ENCODE measurements around the gene JAG1.

The JAG1 gene

DNA sequence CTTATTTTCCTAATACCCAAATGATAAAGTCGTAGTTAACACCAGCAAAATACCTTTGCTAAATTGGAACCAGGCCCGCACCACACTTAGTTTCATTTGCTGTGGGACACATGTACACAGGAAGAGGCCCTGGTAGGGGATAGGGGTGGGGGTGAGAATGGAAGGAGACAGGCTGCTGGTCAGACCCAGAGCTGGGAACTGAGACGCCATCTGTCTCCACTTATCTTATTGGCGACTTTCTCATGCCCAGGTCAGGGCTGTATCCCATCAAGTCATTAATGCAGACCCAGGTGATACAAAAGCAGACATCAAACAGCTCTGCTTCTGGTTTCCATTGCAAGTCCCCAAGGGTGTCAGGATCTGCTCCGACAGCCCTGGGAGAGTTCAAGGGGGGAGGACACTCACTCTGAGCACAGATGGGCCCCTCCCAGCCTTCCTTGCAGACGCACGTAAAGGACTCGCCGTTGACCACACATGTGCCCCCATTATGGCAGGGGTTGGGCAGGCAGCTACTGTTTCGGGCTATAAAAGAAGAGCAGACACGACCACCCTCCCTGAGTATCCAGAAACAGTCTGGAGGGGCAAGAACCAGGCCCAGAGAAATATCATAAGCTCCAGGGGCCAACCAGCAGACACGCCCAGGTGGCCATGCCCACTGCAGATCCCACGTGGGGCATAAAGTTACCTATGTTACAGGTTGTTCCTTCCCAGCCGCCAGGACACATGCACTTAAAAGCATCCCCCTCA lies 29.2 kb downstream of the JAG1 start:
- TF ChIP-seq, protein P1, sequence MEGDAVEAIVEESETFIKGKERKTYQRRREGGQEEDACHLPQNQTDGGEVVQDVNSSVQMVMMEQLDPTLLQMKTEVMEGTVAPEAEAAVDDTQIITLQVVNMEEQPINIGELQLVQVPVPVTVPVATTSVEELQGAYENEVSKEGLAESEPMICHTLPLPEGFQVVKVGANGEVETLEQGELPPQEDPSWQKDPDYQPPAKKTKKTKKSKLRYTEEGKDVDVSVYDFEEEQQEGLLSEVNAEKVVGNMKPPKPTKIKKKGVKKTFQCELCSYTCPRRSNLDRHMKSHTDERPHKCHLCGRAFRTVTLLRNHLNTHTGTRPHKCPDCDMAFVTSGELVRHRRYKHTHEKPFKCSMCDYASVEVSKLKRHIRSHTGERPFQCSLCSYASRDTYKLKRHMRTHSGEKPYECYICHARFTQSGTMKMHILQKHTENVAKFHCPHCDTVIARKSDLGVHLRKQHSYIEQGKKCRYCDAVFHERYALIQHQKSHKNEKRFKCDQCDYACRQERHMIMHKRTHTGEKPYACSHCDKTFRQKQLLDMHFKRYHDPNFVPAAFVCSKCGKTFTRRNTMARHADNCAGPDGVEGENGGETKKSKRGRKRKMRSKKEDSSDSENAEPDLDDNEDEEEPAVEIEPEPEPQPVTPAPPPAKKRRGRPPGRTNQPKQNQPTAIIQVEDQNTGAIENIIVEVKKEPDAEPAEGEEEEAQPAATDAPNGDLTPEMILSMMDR (IDR thresholded peaks at IDR 0.05), result no peak
- peak overlapping the region; percentile 99 for H3K27ac ChIP-seq
- intact Hi-C loops (cut with DNase I; ENCODE audit: low total_unique reads), result loop anchor here (5.0 kb wide), 1 partner anchor 87 kb away; no protein-coding TSS in a partner anchor

DNA sequence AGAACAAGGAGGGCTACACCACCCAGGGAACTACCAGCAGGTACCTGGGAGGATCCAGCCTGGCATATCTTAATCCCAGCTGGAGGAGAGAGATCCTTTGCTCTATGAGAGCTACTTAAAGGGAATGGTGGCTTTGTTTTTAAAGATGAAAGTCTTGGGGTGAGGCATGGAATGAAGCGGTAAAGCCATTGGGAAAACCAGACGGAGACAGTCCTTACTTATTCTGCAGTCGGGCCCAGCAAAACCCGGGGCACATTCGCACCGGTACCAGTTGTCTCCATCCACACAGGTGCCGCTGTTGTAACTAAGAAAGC lies 30.3 kb downstream of the JAG1 start:
- TF ChIP-seq, protein P1 (IDR thresholded peaks at IDR 0.05), result no peak

More for the DNA sequence above, 29.2 kb downstream of the JAG1 start:
- Histone ChIP-seq H3K36me3 (peaks cover 97 to 99% (median 98%) of the 10 kb centered on the region in 3 donors), H3K4me3 (no peak overlapping the region), H3K4me1 (peaks cover 0 to 100% (median 71%) of the 10 kb centered on the region in 4 donors), H3K9me3 (no peaks in the 10 kb centered on the region), H3K27me3 (no peaks in the 10 kb centered on the region)
- peak in 1 of 2 donors; percentile 16 for DNase-seq

DNA sequence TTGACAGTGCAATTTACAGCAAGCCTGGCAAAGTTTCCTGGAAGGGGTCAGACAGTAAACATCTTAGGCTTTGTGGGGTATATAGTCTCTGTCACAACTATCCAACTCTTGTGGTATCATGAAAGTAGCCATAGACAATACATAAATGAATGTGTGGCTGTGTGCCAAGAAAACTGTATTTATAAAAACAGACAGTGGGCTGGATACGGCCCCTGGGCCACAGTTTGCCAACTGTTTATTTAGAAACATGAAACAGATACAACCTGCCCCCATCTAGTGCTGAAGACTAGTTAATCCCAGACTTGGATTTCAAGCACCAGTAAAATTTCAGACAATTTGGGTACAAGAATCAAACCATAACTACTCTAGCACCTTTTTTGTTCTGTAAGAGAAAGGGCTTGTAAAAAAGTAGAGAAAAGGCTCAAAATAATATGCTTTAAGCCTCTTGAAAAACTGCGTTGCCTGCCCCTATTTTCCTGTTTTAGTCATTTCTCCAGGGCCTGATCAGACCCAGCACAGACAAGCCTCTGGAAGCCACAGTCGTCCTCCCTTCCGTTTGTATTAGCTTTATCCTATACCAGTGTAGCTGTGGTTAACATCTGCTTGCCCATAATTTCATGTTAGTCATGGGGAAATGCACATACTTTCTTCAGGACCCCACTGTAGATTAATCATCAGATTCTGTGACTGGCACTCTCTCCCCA lies 30.8 kb downstream of the JAG1 start:
- Histone ChIP-seq H3K4me3 (no peak overlapping the region), H3K27ac (peak overlapping the region; percentile 99), H3K4me1 (peaks cover 0 to 100% (median 59%) of the 10 kb centered on the region in 4 donors), H3K36me3 (peaks cover 87 to 90% (median 88%) of the 10 kb centered on the region in 3 donors), H3K9me3 (no peaks in the 10 kb centered on the region), H3K27me3 (no peaks in the 10 kb centered on the region)
- no peak for DNase-seq
- intact Hi-C loops (cut with DNase I; ENCODE audit: low total_unique reads), result no loop called here
- TF ChIP-seq, protein P1 (IDR thresholded peaks at IDR 0.05), result no peak

More for the DNA sequence above, 30.3 kb downstream of the JAG1 start:
- peak overlapping the region; percentile 99 for H3K27ac ChIP-seq
- no peaks in the 10 kb centered on the region for H3K9me3 ChIP-seq
- no peak for DNase-seq
- H3K36me3 ChIP-seq, result peaks cover 93 to 94% (median 94%) of the 10 kb centered on the region in 3 donors
- intact Hi-C loops (cut with DNase I; ENCODE audit: low total_unique reads), result no loop called here
- H3K4me1 ChIP-seq, result peaks cover 0 to 100% (median 62%) of the 10 kb centered on the region in 4 donors
- H3K27me3 ChIP-seq, result no peaks in the 10 kb centered on the region
- H3K4me3 ChIP-seq, result no peak overlapping the region

DNA sequence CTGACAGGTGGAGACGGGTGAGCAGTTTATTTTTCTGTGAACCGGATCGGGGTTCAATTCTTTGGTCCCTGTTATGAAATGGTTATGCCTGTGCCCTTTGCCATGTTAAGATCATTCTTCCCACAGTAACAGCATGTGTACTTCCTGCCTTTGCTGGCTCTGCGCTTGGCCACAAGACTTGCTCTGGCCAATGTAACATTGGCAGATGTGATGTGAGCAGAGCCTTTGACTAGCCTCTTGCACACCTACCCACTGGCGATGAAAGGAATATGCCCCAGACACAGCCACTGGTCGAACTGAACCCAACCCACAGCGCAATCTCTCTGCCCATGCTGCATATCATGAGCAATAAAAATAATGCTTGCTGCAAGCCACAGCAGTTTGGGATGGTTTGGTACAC lies 31.9 kb downstream of the JAG1 start:
- intact Hi-C loops (cut with DNase I; ENCODE audit: low total_unique reads), result no loop called here

DNA sequence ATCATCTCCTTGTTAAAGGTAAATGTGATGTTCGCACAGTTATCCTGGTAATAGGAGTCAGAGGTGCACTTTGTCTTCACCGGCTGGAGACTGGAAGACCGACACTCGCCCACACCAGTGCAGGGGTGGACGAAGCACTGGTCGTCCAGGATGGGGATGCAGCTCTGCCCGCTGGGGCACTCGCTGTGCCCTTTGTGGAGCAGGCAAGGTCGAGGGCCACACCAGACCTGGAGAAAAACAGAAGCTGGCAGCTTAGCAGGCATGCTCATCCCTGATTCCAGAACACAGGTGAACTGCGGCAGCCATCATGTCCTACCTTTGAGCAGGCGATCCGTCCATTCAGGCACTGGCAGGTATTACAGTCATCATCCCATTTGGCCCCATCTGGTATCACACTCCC lies 32.3 kb downstream of the JAG1 start:
- no peak for DNase-seq
- Histone ChIP-seq H3K4me1 (peaks cover 0 to 100% (median 60%) of the 10 kb centered on the region in 4 donors), H3K27me3 (no peaks in the 10 kb centered on the region), H3K9me3 (no peaks in the 10 kb centered on the region), H3K27ac (peak overlapping the region; percentile 99), H3K36me3 (peaks cover 72 to 84% (median 73%) of the 10 kb centered on the region in 3 donors), H3K4me3 (no peak overlapping the region)
- TF ChIP-seq, protein P1 (IDR thresholded peaks at IDR 0.05), result no peak
- intact Hi-C loops (cut with DNase I; ENCODE audit: low total_unique reads), result no loop called here

More for the DNA sequence above, 31.9 kb downstream of the JAG1 start:
- peak overlapping the region; percentile 99 for H3K27ac ChIP-seq
- peaks cover 76 to 88% (median 77%) of the 10 kb centered on the region in 3 donors for H3K36me3 ChIP-seq
- no peaks in the 10 kb centered on the region for H3K27me3 ChIP-seq
- no peaks in the 10 kb centered on the region for H3K9me3 ChIP-seq
- H3K4me3 ChIP-seq, result no peak overlapping the region
- H3K4me1 ChIP-seq, result peaks cover 0 to 100% (median 60%) of the 10 kb centered on the region in 4 donors
- no peak for DNase-seq
- TF ChIP-seq, protein P1 (IDR thresholded peaks at IDR 0.05), result no peak
